Naive thymus-derived CD4-positive, alpha-beta T cell (primary cell): ENCODE data around the gene PAQR3. TPM values are rescaled to one million over a fixed set of nuclear protein-coding genes. Genes with fewer than 3 reads are reported as not detected.

ENCODE experiments used
- ATAC-seq: fragments of 150-1000 bp; cut with Tn5 transposase; 2 replicates; pipeline ENCODE4 v1.10.0; 2021; ENCODE audit warnings: mild to moderate bottlenecking, moderate library complexity
- CTCF ChIA-PET: fragments of 350-600 bp; sonication (Branson Sonifier 250); formaldehyde crosslinking; loops from one replicate; lab custom pipeline; 2021; ENCODE audit warnings: antibody characterized with exemption; lab: Charles Lee
- POLR2A ChIA-PET: fragments of 350-600 bp; sonication (Branson Sonifier 250); formaldehyde crosslinking; loops from one replicate; lab custom pipeline; 2021; ENCODE audit warnings: antibody characterized with exemption, inconsistent platforms; lab: Charles Lee
- DNase-seq, 9 donors: peaks; one replicate each; pipeline versions ENCODE4 v3.0.0 to v3.0.0-alpha.2; 2020 to 2022; ENCODE audit warnings: mixed read lengths in 1 of 9
- H3K27ac ChIP-seq: one replicate; pipeline ENCODE4 v1.7.0; 2013; ENCODE audit warnings: mild to moderate bottlenecking, low read depth, low read length, moderate library complexity
- H3K27me3 ChIP-seq, 2 donors: one replicate each; pipeline ENCODE4 v1.7.0; 2013; ENCODE audit warnings: low read length in 2 of 2, mild to moderate bottlenecking in 2 of 2, moderate library complexity in 2 of 2; ENCODE audit not compliant: control insufficient read depth in 2 of 2, insufficient read depth in 2 of 2
- H3K36me3 ChIP-seq, 3 experiments: 1 replicate in 2 of 3; 2 replicates in 1 of 3; pipeline ENCODE4 v1.7.0; 2013; ENCODE audit warnings: low read length in 3 of 3, mild to moderate bottlenecking in 3 of 3, moderate library complexity in 1 of 3; ENCODE audit not compliant: insufficient read depth in 3 of 3, control insufficient read depth in 2 of 3
- H3K4me1 ChIP-seq, 2 donors: one replicate each; pipeline ENCODE4 v1.7.0; 2013; ENCODE audit warnings: low read length in 2 of 2, mild to moderate bottlenecking in 2 of 2, moderate library complexity in 1 of 2; ENCODE audit not compliant: control insufficient read depth in 2 of 2, insufficient read depth in 2 of 2
- H3K4me3 ChIP-seq: 2 replicates; pipeline ENCODE4 v1.7.0; 2013; ENCODE audit warnings: mild to moderate bottlenecking, low read length
- H3K9me3 ChIP-seq, 3 experiments: 1 replicate in 2 of 3; 2 replicates in 1 of 3; pipeline ENCODE4 v1.7.0; 2013; ENCODE audit warnings: low read length in 3 of 3; ENCODE audit not compliant: control insufficient read depth in 2 of 3
- H3K27ac Mint-ChIP-seq, 9 donors: one replicate each; pipeline ENCODE4 v1.8.0; 2020 to 2022; ENCODE audit warnings: mixed read lengths in 9 of 9, mild to moderate bottlenecking in 8 of 9, moderate library complexity in 5 of 9, inconsistent platforms in 2 of 9
- H3K27me3 Mint-ChIP-seq, 5 donors: one replicate each; pipeline ENCODE4 v1.8.0; 2021 to 2022; ENCODE audit warnings: mixed read lengths in 5 of 5, mild to moderate bottlenecking in 1 of 5
- H3K36me3 Mint-ChIP-seq, 5 donors: one replicate each; pipeline ENCODE4 v1.8.0; 2020 to 2022; ENCODE audit warnings: mixed read lengths in 5 of 5, mild to moderate bottlenecking in 3 of 5, inconsistent platforms in 1 of 5
- H3K4me1 Mint-ChIP-seq, 7 donors: one replicate each; pipeline ENCODE4 v1.8.0; 2020 to 2022; ENCODE audit warnings: mixed read lengths in 7 of 7, mild to moderate bottlenecking in 3 of 7, inconsistent platforms in 1 of 7
- H3K4me3 Mint-ChIP-seq, 10 donors: one replicate each; pipeline ENCODE4 v1.8.0; 2020 to 2022; ENCODE audit warnings: mild to moderate bottlenecking in 10 of 10, mixed read lengths in 10 of 10, moderate library complexity in 6 of 10, inconsistent platforms in 2 of 10
- H3K9me3 Mint-ChIP-seq, 11 donors: one replicate each; pipeline ENCODE4 v1.8.0; 2020 to 2022; ENCODE audit warnings: mixed read lengths in 11 of 11, mild to moderate bottlenecking in 4 of 11, inconsistent platforms in 1 of 11, moderate library complexity in 1 of 11
- intact Hi-C, 2 donors: fragments of 100-400 bp; cut with micrococcal nuclease; formaldehyde crosslinking; loops; one replicate each; pipeline ENCODE4 v1.15.1; 2023
- polyA plus RNA-seq, 2 donors: library from polyadenylated mRNA; unstranded; fragments of 300-500 nt; fragmentation: Illumina TruSeq; gene quantifications; one replicate each; pipeline ENCODE4 v1.2.3, GENCODE V29; 2021
- total RNA-seq, 6 experiments: library from RNA in 5 of 6; stranded (reverse) in 5 of 6; gene quantifications; 1 replicate in 5 of 6; 2 replicates in 1 of 6; pipeline ENCODE4 v1.2.3 and lab custom pipeline; 2021 to 2026

Gene PAQR3
- total and polyA plus RNA-seq, 7 experiments from 2014 or later, result 7.9 to 24.3 (median 15.7) TPM

DNA sequence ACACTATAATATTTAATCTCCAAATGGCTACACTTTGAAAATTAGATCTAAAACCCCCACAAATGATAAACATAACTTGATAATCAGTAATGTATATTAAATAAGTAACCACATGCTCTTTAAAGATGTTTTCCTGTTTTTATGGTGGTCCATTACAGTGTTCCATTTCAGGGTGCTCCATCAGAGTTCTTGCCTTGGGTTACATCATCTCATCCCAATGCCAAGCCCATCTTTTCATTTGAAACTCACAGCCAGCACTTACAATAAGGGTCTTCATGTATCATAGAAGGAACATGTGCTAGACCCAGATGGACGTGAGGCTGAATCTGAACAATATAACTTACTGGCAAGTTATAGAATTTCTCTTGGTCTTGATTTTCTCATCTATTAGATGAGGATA lies 10.5 kb upstream of the PAQR3 start:
- Histone ChIP-seq H3K4me3 (no peak overlapping the region), H3K27me3 (no peaks in the 10 kb centered on the region), H3K4me1 (no peaks in the 10 kb centered on the region), H3K9me3 (no peaks in the 10 kb centered on the region), H3K36me3 (no peaks in the 10 kb centered on the region), H3K27ac (no peak overlapping the region)
- Mint-ChIP-seq H3K36me3 (no peaks in the 10 kb centered on the region), H3K9me3 (no peaks in the 10 kb centered on the region), H3K4me1 (no peaks in the 10 kb centered on the region), H3K27ac (no peak overlapping the region), H3K27me3 (peaks cover 17 to 52% (median 32%) of the 10 kb centered on the region in 5 donors), H3K4me3 (no peak overlapping the region)
- POLR2A ChIA-PET, result no interaction called here
- DNase-seq, result no peak
- CTCF ChIA-PET, result no interaction called here
- intact Hi-C loops, result loop anchor here (5.0 kb wide), 3 partner anchors 968 to 1413 kb away; no protein-coding TSS in a partner anchor
- ATAC-seq, result no peak

DNA sequence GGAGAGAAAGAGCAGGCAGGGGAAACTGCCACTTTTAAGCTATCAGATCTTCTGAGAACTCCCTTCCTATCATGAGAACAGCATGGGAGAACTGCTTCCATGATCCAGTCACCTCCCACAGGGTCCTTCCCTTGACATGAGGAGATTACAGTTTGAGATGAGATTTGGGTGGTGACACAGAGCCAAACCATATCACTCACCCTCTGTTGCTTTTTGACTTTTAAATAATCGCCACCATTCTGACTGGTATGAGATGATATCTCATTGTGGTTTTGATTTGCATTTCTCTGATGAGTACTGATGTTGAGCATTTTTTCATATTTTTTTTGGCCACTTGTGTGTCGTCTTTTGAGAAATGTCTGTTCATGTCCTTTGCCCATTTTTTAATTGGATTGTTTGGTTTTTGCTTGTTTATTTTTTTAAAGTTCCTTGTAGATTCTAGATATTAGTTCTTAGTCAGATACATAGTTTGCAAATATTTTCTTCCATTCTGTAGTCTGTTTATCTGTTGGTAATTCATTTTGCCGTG lies 6.5 kb upstream of the PAQR3 start:
- Histone ChIP-seq H3K27me3 (no peaks in the 10 kb centered on the region), H3K9me3 (no peaks in the 10 kb centered on the region), H3K36me3 (no peaks in the 10 kb centered on the region), H3K4me3 (no peak overlapping the region), H3K4me1 (no peaks in the 10 kb centered on the region), H3K27ac (no peak overlapping the region)
- Mint-ChIP-seq H3K4me3 (no peak overlapping the region), H3K4me1 (peaks cover 0 to 4% (median 0%) of the 10 kb centered on the region in 7 donors), H3K9me3 (peaks cover 0 to 2% (median 0%) of the 10 kb centered on the region in 11 donors), H3K36me3 (peaks cover 0 to 3% (median 0%) of the 10 kb centered on the region in 5 donors), H3K27me3 (peaks cover 26 to 60% (median 33%) of the 10 kb centered on the region in 5 donors), H3K27ac (no peak overlapping the region)
- ChIA-PET CTCF (no interaction called here), POLR2A (no interaction called here)
- DNase-seq (no peak), ATAC-seq (no peak)
- intact Hi-C loops, result no loop called here

DNA sequence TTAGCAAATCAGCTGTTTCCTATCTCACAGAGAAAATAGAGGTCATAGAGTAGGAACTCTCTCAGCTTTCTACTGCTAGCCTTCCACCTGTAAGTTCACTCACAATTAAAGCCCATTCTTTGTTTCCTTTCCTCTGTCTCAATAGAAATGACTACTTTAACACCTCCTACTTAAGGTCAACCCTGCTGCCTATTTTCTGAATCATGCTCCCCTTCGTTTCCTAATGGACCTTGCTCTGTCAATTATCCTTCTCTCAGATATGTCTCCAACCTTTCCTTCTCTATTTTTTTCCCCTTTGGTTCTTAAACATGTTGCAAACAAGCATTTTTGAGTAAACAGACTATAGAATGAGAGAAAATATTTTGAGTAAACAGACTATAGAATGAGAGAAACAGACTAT lies 5.1 kb upstream of the PAQR3 start:
- DNase-seq (no peak), ATAC-seq (no peak)
- Mint-ChIP-seq H3K4me3 (no peak overlapping the region), H3K9me3 (peaks cover 0 to 2% (median 0%) of the 10 kb centered on the region in 11 donors), H3K27me3 (peaks cover 26 to 57% (median 30%) of the 10 kb centered on the region in 5 donors), H3K27ac (no peak overlapping the region), H3K36me3 (peaks cover 0 to 3% (median 0%) of the 10 kb centered on the region in 5 donors), H3K4me1 (peaks cover 6 to 11% (median 8%) of the 10 kb centered on the region in 7 donors)
- H3K27me3 ChIP-seq, result no peaks in the 10 kb centered on the region
- ChIA-PET POLR2A (no interaction called here), CTCF (no interaction called here)
- no peaks in the 10 kb centered on the region for H3K36me3 ChIP-seq
- no peak overlapping the region for H3K4me3 ChIP-seq
- H3K27ac ChIP-seq, result no peak overlapping the region
- intact Hi-C loops, result no loop called here
- no peaks in the 10 kb centered on the region for H3K9me3 ChIP-seq
- H3K4me1 ChIP-seq, result peaks cover 5% of the 10 kb centered on the region in 2 donors

DNA sequence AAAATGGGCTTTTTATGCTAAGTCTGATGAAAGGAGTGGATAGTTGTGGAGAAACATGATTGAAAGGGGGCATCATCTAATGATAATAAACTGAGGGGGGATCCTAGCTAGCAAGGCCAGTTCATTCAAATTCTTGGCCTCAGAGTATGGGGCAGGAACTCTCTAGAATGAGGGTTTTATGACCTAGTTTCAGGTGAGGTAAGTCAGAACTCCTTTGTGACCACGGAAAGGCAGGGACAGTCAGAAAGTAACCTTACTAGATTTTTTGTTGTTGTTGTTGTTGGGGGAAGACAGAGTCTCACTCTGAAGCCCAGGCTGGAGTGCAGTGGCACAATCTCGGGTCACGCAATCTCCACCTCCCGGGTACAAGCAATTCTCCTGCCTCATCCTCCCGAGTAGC lies 1.5 kb upstream of the PAQR3 start:
- H3K27ac Mint-ChIP-seq, result no peak overlapping the region
- H3K4me1 Mint-ChIP-seq, result peaks cover 21 to 37% (median 33%) of the 10 kb centered on the region in 7 donors
- H3K27ac ChIP-seq, result no peak overlapping the region
- H3K9me3 ChIP-seq, result no peaks in the 10 kb centered on the region
- H3K4me3 Mint-ChIP-seq, result peak overlapping the region in 2 of 10 donors; percentile 4 to 14
- intact Hi-C loops, result no loop called here
- ChIA-PET POLR2A (no interaction called here), CTCF (no interaction called here)
- peaks cover 12 to 31% (median 17%) of the 10 kb centered on the region in 5 donors for H3K27me3 Mint-ChIP-seq
- H3K36me3 ChIP-seq, result peaks cover 0 to 5% (median 0%) of the 10 kb centered on the region in 3 experiments
- H3K9me3 Mint-ChIP-seq, result peaks cover 0 to 2% (median 0%) of the 10 kb centered on the region in 11 donors
- no peaks in the 10 kb centered on the region for H3K27me3 ChIP-seq
- peaks cover 5 to 14% of the 10 kb centered on the region in 2 donors for H3K4me1 ChIP-seq
- ATAC-seq (no peak), DNase-seq (no peak)
- no peak overlapping the region for H3K4me3 ChIP-seq
- peaks cover 0 to 6% (median 0%) of the 10 kb centered on the region in 5 donors for H3K36me3 Mint-ChIP-seq

DNA sequence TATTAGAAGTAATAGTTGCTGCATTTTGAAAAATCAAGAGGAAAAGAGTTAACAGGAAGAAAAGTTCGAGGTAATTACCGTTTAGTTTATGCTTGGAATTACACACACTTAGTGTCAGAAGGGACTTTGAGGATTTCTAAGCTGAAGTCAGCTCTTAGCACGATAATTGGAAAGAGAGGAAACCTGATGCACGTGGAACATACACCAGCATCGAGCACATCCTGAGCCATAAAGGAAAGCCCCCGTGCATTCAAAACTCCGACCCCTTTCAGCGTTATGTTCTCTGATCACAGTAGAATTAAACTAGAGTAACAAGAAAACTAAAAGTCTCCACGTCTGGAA lies 400 bp upstream of the PAQR3 start:
- Mint-ChIP-seq H3K9me3 (peaks cover 0 to 2% (median 0%) of the 10 kb centered on the region in 11 donors), H3K4me1 (peaks cover 21 to 48% (median 39%) of the 10 kb centered on the region in 7 donors), H3K4me3 (peak overlapping the region; percentile 74 to 100 (median 87)), H3K27ac (peak overlapping the region in 7 of 9 donors; percentile 19 to 90 (median 69)), H3K36me3 (peaks cover 0 to 6% (median 1%) of the 10 kb centered on the region in 5 donors), H3K27me3 (peaks cover 8 to 23% (median 12%) of the 10 kb centered on the region in 5 donors)
- H3K4me1 ChIP-seq, result peaks cover 5 to 14% of the 10 kb centered on the region in 2 donors
- H3K27ac ChIP-seq, result peak overlapping the region; percentile 82
- H3K4me3 ChIP-seq, result peak overlapping the region; percentile 86
- ATAC-seq (peak; percentile 12), DNase-seq (no peak)
- peaks cover 0 to 5% (median 0%) of the 10 kb centered on the region in 3 experiments for H3K36me3 ChIP-seq
- POLR2A ChIA-PET, result interaction anchor here (0.6 to 1.8 kb wide), 2 partner anchors 18 to 1263 kb away, joined by 3 to 4 read pairs; no protein-coding TSS in a partner anchor
- intact Hi-C loops, result loop anchor here (1.0 to 5.0 kb wide), 10 partner anchors 163 to 1782 kb away; partner anchors contain the start of genes BMP2K (in 2 of the 2), ANTXR2 (in 1 of the 2), CCNG2 (in 1 of the 2) and MRPL1 (in 1 of the 2)
- CTCF ChIA-PET, result interaction anchor here (0.6 to 2.6 kb wide), 2 partner anchors 13 to 1729 kb away, joined by 3 to 14 read pairs; no protein-coding TSS in a partner anchor
- no peaks in the 10 kb centered on the region for H3K27me3 ChIP-seq
- no peaks in the 10 kb centered on the region for H3K9me3 ChIP-seq

DNA sequence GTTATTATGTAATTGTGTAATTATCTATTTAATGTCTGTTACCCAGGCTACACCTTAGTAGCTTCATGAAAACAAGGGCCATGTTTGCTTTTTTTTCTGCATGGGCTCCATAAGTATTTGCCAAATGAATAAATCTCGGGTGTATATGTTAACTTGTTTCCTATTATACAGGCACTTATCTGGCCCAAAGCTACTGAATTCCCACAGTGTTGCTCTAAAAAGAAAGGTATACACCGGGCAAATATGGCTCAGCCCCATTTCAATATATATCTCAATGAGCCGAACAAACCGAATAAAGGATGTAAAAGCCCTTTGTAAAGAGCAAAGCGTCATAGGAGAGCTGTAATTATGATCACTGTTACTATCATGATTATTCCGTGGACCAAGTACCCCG lies 767 bp downstream of the PAQR3 start:
- Mint-ChIP-seq H3K36me3 (peaks cover 0 to 11% (median 3%) of the 10 kb centered on the region in 5 donors), H3K27me3 (peaks cover 6 to 12% (median 7%) of the 10 kb centered on the region in 5 donors), H3K9me3 (peaks cover 0 to 2% (median 0%) of the 10 kb centered on the region in 11 donors), H3K4me3 (peak overlapping the region; percentile 92 to 100 (median 98)), H3K4me1 (peaks cover 21 to 57% (median 39%) of the 10 kb centered on the region in 7 donors), H3K27ac (peak overlapping the region; percentile 82 to 97 (median 92))
- DNase-seq (peak in 3 of 9 donors; percentile 6 to 18 (median 7)), ATAC-seq (no peak)
- CTCF ChIA-PET, result interaction anchor here (2.6 kb wide), 1 partner anchor 14 kb away, joined by 14 read pairs; no protein-coding TSS in a partner anchor
- intact Hi-C loops, result loop anchor here (1.0 to 5.0 kb wide), 9 partner anchors 8 to 1781 kb away; partner anchors contain the start of genes ANTXR2 (in 1 of the 2), CCNG2 (in 1 of the 2) and MRPL1 (in 1 of the 2)
- no peaks in the 10 kb centered on the region for H3K9me3 ChIP-seq
- peak overlapping the region; percentile 82 for H3K27ac ChIP-seq
- H3K4me1 ChIP-seq, result peaks cover 5 to 14% of the 10 kb centered on the region in 2 donors
- POLR2A ChIA-PET, result interaction anchor here (1.8 kb wide), 1 partner anchor 17 kb away, joined by 4 read pairs; no protein-coding TSS in a partner anchor
- no peaks in the 10 kb centered on the region for H3K27me3 ChIP-seq
- peak overlapping the region; percentile 86 for H3K4me3 ChIP-seq
- peaks cover 0 to 5% (median 0%) of the 10 kb centered on the region in 3 experiments for H3K36me3 ChIP-seq
